Mesenteric fat pad (tissue), 1 donor: ENCODE data around the gene MPV17L2. TPM values are rescaled to one million over a fixed set of nuclear protein-coding genes. Genes with fewer than 3 reads are reported as not detected.
"Not testable (repeated sequence)": the region's sequence is repeated elsewhere in the genome, so short reads cannot be mapped to it uniquely, and the experiment has no call there.

ENCODE experiments used
- DNase-seq: peaks from one replicate; pipeline ENCODE4 v3.0.0-alpha.2; 2020; ENCODE audit warnings: low spot score
- long read RNA-seq: library from polyadenylated mRNA; unstranded; transcript quantifications from one replicate; pipeline ENCODE4 v2.0.0, GENCODE V29; 2020
- total RNA-seq: library from RNA; stranded (reverse); fragmentation: NEBNext Ultra II Directional; extraction: Animal tissue kit (Norgen Biotek cat#: 25700); gene quantifications from one replicate; pipeline ENCODE4 v1.2.1, GENCODE V29; 2021
- donor health status: DM: yes; HTN: yes; CAD: no.

The MPV17L2 gene
- total RNA-seq, result 10.7 TPM
- long read RNA-seq, transcript MPV17L2-204 (5 exons, 1,408 nt), result major isoform, 31 of 34 reads
- long read RNA-seq, partial matches to known transcripts, result 0 of 34 reads
- long read RNA-seq, other reads (novel, unspliced or antisense), result 1 of 34 reads

DNA sequence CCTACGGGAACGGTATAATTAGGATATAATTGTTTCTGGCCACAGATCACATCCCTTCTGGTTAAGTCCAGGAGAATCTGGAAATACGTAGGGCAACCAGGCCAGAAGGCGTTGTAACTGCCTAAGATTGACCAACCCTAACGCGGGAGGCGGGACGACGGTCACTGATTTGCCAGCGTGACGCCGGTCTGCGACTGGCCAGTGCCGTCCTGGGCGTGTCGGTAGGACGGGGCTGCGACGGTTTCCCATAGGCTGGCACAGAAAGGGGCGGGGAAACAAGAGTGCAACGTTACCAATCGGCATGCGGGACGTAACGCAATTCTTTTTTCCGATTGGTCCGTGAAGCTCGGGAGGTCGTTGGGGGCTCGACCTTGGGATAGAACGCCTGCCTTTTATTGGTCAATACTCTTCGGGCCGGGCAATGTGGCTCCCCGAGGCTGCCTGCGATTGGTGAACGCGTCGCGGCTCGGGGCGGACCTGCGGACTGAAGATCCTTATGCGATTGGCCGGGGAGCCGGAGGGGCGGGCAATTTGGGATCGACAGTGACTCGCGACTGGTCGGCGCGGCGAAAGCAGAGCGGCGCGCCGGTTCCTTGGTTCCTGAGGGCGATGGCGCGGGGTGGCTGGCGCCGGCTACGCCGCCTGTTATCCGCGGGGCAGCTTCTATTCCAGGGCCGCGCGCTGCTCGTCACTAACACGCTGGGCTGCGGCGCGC, at the start of gene MPV17L2:
MPV17L2 (plus strand) TSS at position 546 of the 715 bp plus-strand sequence; CDS start at position 610, 64 bp downstream.
- DNase-seq, result peak; percentile 100

DNA sequence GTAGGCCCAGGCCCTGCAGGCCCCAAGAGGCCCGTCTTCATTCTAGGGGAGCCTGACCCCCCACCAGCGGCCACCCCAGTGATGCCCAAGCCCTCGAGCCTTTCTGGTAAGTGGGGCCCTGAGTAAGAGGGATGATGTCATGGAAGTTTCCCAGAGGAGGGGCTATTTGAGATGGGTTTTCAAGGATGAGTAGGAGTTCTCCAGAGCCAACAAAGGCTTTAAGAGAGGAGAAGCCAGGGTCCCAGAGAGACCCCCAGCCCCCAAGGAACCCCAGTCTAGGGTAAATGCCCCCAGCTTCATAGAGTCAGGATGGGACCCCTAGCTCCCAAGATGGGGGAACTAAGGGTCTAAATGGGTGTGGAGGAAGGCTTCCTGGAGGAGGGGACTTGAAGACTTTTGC, 49.1 kb upstream of the MPV17L2 start:
- DNase-seq, result no peak

DNA sequence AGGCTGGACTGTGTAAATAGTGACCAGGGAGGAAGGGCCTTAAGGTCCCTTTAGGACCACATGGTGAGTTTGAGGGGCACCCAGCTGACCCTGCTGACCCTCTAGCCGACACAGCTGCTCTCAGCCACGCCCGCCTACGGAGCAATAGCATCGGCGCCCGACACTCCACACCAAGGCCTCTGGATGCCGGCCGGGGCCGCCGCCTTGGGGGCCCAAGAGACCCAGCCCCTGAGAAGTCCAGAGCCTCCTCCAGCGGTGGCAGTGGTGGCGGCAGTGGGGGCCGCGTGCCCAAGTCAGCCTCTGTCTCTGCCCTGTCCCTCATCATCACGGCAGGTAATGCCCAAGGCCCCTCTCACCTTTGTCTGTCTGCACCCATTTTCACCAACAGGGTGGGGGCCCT, 48.7 kb upstream of the MPV17L2 start:
- DNase-seq, result no peak

- no peak for DNase-seq
Observed at GRCh38 chr19:18144906-18145305, 48.1 kb upstream of the MPV17L2 start.

- no peak for DNase-seq
Observed at GRCh38 chr19:18145391-18145999, 47.5 kb upstream of the MPV17L2 start.

- DNase-seq, result no peak
Observed at GRCh38 chr19:18147396-18147795, 45.6 kb upstream of the MPV17L2 start.

- no peak for DNase-seq
Observed at GRCh38 chr19:18149596-18149975, 43.4 kb upstream of the MPV17L2 start.

- no peak for DNase-seq
Observed at GRCh38 chr19:18150776-18151624, 42.0 kb upstream of the MPV17L2 start.

- DNase-seq, result peak; percentile 98
Observed at GRCh38 chr19:18152442-18152816, 40.6 kb upstream of the MPV17L2 start.

DNA sequence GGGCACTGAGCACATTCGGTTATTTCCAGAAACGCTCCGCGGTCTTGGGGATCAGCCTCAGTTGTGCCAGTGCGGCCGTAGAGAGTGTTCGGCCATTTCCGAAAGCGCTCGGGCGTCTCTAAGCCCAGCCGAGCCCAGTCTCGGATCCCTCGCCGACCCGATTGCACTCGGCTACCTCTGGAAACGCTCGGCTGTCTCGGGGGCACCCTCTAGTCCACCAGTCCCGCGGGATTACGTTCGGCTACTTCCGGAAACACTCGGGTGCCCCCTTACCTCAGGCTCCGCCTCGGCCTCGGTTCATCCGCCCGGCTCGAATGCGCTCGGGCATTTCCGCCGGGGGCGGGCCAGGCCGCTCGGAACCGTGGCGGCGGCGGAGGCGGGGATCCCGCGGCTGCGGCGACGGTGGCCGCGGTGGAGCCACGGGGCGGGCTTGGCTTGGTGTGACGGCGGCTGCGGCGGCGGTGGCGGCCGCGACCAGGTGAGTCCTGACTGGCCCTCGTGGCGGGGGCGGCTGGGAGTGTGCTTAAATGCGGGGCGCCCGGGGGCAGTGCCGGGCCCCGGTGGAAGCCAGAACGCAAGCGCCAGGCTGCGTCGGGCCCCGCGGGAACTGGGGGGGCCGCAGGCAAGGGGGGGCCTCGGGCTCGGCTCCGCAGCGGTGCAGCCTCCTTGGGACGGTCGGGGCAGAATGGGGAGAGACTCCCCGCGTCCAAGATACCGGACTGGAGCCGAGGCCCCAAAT, 40.0 kb upstream of the MPV17L2 start, which contains the start of gene PIK3R2:
PIK3R2 (plus strand) TSS at position 347 of the 739 bp plus-strand sequence. CDS start 2,717 bp downstream, outside the sequence.
- DNase-seq, result peak; percentile 99

- no peak for DNase-seq
Observed at GRCh38 chr19:18153556-18154134, 39.4 kb upstream of the MPV17L2 start.

- DNase-seq, result no peak
Observed at GRCh38 chr19:18155095-18156087, 37.6 kb upstream of the MPV17L2 start.

- no peak for DNase-seq
Observed at GRCh38 chr19:18156268-18156667, 36.8 kb upstream of the MPV17L2 start.

DNA sequence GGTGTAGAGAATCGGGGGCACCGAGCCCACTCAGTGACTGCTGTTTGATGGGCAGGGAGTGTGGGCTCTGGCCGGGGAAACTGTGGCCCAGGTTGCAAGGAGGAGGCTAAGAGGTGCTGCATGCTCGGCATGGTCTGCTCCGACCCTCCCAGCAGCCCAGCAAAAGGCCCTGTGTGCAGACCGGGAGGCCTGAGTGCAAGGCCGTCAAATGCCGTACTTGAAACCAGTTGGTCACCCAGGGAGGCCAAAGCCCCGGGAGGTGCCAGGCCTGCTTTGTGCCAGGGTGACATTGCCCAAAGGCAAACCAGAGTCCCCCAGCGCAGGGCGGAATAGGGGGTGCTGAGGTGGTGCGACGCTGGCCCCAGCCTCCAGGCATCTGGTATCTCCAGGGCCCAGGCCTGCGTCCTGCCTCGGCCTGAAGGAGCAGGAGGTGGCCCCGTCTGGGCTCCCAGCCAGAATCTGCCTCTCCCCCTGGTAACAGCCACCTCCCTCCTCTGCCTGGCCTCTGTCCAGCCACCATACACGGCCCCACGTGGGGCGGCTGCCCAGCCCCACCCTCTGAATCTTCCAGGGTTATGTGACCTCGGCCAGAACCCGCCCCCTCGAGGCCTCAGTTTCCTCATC, 36.1 kb upstream of the MPV17L2 start:
- peak; percentile 93 for DNase-seq

- no peak for DNase-seq
Observed at GRCh38 chr19:18157465-18158063, 35.5 kb upstream of the MPV17L2 start.

- DNase-seq, result no peak
Observed at GRCh38 chr19:18158467-18158866, 34.6 kb upstream of the MPV17L2 start.

DNA sequence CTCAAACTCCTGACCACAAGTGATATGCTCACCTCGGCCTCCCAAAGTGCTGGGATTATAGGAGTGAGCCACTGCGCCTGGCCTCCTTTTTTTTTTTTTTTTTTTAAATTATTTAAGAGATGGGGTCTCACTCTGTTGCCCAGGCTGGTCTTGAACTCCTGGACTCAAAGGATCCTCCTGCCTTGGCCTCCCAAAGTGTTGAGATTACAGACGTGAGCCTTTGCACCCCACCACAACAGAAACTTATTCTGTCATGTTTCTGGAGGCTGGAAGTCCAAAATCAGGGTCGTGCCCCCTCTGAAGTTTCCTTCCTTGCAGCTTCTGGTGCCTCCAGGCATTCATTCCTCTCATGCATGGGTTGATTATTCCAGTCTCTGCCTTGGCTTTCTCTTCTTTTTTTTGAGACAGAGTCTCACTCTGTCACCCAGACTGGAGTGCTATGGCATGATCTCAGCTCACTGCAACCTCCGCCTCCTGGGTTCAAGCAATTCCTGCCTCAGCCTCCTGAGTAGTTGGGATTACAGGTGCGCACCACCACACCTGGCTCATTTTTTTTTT, 33.9 kb upstream of the MPV17L2 start:
- DNase-seq, result not testable (repeated sequence)

GRCh38 chr19:18159810-18160209, 33.2 kb upstream of the MPV17L2 start:
- DNase-seq, result no peak
